Sciatic nerve (tissue), 2 donors: ENCODE results near the gene CYTH3. TPM values are rescaled to one million over a fixed set of nuclear protein-coding genes. Genes with fewer than 3 reads are reported as not detected.
"Not testable (repeated sequence)": the region's sequence is repeated elsewhere in the genome, so short reads cannot be mapped to it uniquely, and the experiment has no call there.

ENCODE experiments used
- ATAC-seq: fragments of 200-7000 bp; cut with Tn5 transposase; one replicate; pipeline ENCODE4 v1.9.1; 2020; ENCODE audit warnings: mild to moderate bottlenecking, moderate library complexity
- DNase-seq: peaks from one replicate; pipeline ENCODE4 v3.0.0-alpha.2; 2020; ENCODE audit warnings: low spot score
- intact Hi-C: fragments of 100-400 bp; cut with DNase I; formaldehyde crosslinking; loops from one replicate; pipeline ENCODE4 v1.14.2; 2022
- total RNA-seq: library from RNA; stranded (reverse); fragmentation: NEBNext Ultra II Directional; extraction: Animal tissue kit (Norgen Biotek cat#: 25700); gene quantifications from one replicate; pipeline ENCODE4 v1.2.1, GENCODE V29; 2021
- donor health status: DM: no; HTN: no; CAD: no.
- donor health status: DM: no; HTN: no; CAD: no.

The CYTH3 gene
- total RNA-seq, 1 donor from 2014 or later, result 56.9 TPM

DNA sequence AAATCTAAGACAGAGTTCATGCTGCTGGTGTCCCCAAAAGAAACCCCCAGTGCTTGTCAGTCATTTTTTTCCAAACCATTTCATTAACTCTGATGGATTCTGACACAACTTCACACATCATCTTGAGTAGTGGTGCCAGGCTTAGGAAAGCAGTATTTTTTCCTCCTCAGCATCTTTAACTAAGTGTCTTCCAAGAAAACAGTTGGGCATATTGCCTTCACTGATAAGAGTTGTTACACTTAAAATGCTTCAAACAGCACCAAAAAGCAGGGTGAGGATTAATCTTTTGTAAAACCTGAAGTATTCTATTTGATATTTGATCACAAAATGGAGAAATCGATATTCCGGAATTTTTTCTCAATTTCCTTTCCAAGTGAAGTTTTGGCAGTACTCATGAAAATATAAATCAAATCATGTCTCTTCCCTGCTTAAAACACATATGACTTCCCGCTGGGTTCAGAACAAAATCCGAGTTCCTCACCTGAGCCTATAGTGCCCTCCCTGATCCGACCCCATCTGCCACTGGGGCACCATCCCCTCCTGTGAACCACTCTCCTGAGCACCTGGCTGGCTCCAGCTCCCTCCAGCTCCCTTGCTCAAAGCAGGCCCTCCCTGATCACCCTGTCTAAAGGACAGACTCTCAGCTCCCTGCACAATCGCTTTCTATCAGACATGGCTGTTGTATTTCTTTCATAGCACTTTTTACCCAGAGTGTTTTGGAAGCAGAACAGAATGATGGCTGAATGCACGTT, 61.6 kb downstream of the CYTH3 start:
- intact Hi-C loops, result no loop called here
- DNase-seq, result no peak
- no peak for ATAC-seq

DNA sequence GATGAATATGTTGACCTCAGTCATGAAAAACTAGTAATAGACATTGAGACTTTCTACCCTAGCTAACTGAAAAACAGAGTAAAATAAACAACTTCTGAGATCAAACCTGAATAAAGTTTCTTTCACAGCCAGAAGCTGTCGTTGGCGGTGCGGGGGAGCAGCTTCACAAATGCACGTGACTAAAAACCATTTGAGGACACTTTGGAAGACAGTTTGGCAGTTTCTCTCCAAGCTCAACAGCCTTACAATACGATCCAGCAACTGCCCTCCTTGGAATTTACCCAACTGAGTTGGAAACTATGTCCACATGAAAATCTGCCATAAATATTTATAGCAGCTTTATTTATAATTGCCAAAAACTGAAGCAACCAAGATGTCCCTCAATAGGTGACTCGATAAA, 63.1 kb downstream of the CYTH3 start:
- DNase-seq (no peak), ATAC-seq (no peak)
- intact Hi-C loops, result no loop called here

DNA sequence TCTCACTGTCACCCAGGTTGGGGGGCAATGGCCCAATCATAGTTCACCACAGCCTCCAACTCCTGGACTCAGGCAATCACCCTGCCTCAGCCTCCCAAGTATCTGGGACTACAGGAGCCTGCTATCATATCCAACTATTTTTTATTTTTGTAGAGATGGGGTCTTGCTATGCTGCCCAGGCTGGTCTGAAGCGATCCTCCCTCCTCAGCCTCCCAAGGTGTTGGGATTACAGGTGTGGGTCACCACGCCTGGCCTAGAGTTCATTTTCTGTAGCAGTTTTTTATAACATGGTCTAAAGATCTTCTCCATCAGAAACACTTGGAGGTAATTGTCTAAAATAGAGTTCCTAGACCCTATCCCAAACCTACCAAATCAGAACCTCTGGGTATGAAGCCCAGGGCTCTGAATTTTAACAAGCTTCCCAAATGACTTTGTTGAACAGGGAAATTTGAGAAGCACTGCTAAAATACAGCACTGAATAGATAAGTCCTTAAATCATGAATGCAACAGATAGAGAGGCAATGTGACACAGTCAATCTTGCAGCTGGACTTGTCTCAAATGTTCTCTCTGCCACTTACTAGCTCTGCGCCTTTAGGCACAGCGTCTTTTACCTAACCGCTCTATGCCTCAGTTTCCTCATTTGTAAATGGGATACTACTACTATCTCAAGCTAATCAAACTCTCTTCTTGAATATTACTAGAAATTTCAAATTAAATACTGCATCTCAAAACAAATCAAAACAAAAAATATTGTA, 63.7 kb downstream of the CYTH3 start:
- no peak for DNase-seq
- no peak for ATAC-seq
- intact Hi-C loops, result no loop called here

DNA sequence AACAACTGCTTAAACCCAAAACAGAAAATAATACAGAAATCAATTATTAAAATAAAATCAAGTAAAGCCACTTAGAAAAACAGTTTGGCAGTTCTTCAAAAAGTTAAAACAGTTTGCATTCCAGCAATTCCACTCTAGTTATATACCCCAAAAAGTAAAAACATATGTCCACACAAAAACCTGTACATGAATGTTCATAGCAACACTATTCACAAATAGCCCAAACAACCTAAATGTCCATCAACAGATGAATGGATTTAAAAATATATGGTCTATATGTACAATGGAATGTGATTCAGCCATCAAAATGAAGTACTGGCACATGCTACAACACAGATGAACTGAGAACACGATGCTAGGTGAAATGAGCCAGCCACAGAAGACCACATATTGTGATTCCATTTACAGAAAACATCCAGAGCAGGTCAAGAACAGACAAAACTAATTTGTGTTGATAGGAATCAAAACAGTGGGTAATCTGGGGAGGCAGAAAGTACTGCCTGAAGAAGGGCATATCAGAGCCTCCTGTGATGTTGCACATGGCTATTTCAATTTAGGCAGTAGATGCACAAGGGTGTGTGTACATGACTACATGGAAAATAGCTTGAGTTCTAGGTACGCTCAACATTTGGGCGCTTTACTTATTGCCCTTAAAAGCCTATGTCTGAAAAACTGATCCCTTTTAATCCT, 66.3 kb downstream of the CYTH3 start:
- ATAC-seq, result no peak

DNA sequence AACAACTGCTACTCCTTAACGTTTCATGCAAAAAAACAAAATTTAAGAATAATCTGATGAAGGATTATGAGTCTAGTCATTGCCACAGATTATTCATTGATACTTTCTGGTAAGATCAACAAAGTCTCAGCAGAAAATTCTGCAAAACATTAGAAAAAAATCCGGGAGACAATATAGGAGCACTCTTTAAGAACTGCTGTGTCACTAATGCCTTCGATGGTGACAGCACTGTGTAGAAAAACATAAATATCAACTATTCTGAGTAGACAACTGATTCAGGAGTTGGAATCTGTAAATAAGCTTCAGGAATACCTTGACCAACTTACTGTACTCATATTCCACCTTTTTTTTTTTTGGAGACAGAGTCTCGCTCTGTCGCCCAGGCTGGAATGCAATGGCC, 69.0 kb downstream of the CYTH3 start:
- intact Hi-C loops, result no loop called here
- ATAC-seq, result no peak
- DNase-seq, result no peak

More for the DNA sequence above, 66.3 kb downstream of the CYTH3 start:
- no peak for DNase-seq
- intact Hi-C loops, result no loop called here

DNA sequence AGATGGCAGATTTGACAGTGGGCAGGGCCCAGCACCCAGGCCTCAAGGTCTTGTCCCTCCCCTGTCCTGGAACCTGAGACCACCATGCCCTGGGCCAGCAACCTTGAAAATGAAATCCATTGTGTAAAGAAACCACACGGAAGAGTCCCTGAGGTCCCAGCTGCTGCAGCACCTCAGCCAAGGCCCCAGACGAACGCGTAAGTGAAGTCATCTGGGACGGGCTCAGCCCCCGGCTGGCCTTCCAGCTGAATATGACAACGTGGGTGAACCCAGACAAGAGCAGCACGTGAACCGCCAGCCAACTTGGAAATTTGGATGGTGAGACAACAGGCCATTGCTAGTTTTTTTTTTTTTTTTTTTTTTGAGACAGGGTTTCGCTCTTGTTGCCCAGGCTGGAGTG, 70.3 kb downstream of the CYTH3 start:
- intact Hi-C loops, result no loop called here
- DNase-seq (no peak), ATAC-seq (no peak)

DNA sequence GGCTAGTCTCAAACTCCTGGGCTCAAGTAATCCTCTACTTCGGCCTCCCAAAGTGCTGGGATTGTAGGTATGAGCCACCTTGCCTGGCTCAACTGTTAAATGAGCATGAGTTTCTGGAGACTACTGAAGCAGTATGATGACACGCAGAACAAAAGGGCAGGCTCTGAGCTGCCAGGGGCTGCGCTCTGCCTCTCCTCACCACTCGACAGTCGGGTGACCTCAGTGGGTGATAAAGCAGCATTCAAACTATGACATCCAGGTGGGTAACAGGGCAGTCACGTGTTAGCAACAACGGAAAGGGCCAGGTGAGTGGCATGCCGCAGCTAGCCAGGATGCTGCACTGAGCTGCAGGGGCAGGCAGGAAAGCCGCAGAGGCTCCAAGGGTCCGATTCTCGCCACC, 71.5 kb downstream of the CYTH3 start:
- intact Hi-C loops, result no loop called here
- DNase-seq (no peak), ATAC-seq (no peak)

DNA sequence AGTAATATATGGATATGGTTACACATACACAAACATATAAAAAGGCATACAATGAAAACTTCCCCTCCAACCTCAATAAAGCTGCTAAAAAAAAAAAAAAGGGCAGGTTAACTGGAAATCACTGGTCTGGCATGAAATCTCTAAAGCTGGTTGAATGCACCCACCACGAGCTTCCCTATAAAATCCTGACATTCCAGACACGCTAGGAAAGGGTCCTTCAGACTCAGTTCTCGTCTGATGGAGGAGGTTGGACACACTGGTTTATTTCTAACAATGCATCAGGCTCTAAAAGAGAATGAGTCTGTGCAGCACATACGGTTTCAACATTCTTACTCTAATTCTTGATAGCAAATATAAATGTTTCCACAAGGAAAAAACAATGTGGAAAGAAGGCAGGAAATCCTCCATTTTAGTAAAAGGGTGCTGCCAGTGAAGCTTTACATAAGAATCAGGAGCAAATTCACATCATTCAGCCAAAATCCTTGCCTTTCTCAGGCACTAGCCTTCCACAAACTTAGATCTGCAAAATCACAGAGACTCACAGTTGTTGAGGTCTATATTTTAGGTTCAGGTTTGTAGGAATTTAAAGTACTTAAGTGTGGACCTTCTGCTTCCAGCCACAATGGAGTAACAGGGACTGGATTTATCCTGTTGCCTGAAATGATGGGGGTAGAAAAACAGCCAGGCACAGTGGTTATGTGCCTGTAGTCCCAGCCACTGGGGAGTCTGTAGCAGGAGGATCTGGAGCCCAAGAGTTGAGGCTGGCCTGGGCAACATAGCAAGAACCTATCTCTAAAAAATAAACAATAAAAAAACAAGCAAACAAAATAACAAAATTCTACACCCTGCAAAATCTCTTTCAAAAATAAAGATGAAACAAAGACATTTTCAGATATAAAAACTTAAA, 73.5 kb downstream of the CYTH3 start:
- no peak for DNase-seq
- no peak for ATAC-seq
- intact Hi-C loops, result no loop called here

DNA sequence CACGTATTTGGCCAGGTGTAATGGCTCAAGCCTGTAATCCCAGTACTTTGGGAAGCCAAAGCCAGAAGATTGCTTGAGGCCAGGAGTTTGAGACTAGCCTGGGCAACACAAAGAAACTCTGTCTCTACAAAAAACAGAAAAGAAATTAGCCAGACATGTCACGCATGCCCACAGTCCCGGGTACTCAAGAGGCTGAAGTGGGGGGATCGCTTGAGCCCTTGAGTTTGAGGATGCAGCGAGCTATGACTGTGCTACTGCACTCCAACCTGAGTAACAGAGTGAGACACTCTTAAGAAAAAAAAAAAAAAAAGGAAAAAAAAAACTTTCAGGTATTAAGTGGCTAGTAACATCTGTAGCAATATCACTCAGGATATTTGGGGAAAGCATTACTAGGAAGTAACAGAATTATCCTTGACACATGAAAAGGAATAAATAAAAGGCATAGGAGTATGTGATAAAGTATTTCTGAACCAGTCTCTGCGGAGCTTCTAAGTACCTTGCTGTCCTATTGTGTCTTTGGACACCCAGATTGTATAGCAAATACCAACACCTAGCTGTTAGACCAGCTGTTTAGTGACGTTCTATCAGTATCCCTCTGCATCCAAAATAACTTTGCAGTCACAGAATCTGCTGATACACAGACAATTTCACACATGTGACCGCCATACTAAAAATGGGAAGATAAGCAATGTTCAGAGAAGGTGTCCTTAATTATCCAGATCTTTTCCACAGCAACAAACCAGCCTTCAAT, 74.4 kb downstream of the CYTH3 start:
- intact Hi-C loops, result no loop called here

DNA sequence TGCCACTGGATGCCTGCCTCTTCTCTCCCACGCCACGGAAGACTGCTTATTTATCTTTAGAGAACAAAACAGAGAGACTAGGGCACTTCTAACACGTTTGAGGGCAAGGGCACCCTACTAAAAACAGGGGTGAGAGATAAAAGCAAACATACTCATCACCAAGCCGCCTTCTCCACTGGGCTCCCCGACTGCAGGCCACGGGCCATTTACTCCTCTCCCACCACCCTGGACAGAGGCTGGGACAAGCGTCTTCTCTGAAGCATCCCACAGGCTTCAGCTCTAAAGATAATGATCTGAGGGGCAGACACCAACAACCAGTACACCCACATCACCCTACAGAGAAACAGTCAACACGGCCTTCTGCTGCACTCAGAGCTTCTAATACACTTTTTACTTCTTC, 78.7 kb downstream of the CYTH3 start:
- ATAC-seq, result no peak
- no peak for DNase-seq
- intact Hi-C loops, result no loop called here

More for the DNA sequence above, 74.4 kb downstream of the CYTH3 start:
- ATAC-seq (no peak), DNase-seq (no peak)

DNA sequence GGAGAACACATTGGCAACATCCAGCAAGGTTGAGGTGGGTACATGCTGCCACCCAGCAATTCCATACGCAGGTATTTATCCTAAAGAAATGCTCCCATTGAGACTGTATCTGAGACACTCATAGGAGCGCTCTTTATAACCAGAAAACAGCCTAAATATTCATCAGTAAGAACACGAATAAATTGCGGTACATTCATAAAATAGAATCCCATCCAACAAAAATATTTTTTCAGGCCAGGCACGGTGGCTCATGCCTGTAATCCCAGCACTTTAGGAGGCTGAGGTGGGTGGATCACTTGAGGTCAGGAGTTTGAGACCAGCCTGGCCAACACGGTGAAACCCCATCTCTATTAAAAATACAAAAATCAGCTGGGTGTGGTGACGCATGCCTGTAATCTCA, 81.9 kb downstream of the CYTH3 start:
- DNase-seq, intact Hi-C loops, ATAC-seq: not testable (repeated sequence)

DNA sequence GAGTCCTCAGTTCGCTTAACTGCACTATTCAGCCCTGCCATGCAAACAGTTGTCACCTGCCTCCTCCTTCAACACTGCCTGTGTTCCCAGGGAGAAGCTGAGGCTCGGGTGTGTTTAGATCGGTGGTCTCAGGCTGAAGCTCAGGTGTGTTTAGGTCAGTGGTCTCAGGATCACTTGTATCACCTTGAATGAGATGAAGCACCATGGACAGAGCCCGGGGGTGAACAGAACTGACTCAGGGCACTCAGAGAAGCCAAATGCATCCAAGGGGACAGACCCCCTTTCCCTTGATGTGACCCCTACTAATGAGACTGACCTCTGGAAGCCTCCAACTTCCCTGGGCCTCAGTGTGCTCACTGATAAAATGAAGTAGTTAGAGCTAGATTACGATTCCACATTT, 84.0 kb downstream of the CYTH3 start:
- DNase-seq, result no peak
- intact Hi-C loops, result no loop called here
- no peak for ATAC-seq

DNA sequence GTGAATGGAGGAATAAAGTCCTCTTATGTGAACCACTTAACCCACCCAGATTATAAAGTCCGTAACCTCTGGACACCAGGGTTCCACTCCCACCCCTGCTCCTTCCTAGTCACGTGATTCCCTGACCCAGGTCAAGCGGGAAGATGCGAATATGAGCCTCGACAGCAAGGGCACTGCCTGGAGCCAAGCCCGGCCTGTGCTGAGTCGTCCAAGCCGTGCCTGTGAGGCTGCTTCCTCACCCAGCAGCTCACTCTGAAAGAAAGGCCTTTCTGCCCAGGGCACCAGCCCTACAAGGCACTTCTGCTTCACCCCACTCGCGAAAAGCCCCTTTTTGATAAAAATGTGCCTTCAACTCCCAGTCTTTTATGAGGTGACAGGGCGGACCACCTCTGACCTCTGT, 85.8 kb downstream of the CYTH3 start:
- intact Hi-C loops, result no loop called here
- DNase-seq (no peak), ATAC-seq (peak; percentile 34)

DNA sequence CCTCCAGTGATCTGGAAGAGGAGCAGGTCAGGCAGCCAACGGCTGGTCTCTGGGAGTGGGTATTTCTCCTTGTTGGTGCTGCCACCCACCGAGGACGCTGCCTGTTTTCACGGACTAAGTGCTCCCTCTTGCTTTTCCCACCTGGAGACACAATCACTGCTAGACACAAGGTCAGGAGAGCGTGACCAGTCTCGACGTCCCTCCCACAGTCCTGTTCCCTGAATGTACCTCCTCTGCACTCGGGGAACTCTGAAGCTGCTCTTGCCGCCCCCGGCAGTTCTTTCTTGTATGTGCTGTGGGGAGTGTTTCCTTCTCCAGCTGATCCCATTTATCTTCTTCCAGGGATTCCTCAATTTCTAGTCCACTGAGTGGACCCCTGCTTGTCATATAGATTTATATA, 89.4 kb downstream of the CYTH3 start:
- intact Hi-C loops, result no loop called here
- DNase-seq, result no peak
- ATAC-seq, result no peak

DNA sequence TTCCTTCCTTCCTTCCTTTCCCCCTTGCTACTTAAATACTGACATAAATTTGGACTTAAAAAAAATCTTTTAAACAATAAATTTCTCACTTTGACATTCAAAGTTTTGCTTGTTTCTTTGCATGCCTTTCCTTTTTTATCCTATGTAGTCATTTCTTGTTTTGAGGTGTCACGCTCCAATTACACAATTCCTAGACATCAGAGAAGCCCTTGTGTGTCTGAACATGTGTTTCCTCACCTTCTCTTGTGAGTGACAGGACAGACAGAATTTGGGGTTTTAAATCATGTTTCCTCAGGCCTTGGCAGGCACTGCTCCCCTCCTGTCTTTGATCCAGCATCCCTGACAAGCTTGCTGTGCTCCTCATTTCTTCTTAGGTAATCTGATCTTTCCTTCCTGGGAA, 91.3 kb downstream of the CYTH3 start:
- intact Hi-C loops, result no loop called here
- ATAC-seq (no peak), DNase-seq (no peak)

DNA sequence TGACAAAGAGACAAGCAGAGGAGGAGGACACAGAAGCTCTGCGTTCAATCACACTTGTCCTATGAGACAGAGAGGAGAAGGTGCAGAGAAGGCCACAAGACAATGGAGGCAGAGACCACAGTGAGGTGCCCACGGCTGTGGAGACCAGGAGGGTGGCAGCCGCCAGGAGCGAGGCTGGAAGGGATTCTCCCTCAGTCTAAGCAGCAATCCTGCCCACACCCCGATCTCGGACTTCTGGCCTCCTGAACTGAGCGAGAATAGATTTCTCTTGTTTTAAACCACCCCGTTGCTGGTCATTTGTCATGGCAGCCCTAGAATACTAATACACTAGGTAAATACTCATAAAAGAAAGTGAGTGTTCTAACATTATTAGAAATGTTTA, 92.1 kb downstream of the CYTH3 start:
- intact Hi-C loops, result no loop called here
- ATAC-seq, result no peak

DNA sequence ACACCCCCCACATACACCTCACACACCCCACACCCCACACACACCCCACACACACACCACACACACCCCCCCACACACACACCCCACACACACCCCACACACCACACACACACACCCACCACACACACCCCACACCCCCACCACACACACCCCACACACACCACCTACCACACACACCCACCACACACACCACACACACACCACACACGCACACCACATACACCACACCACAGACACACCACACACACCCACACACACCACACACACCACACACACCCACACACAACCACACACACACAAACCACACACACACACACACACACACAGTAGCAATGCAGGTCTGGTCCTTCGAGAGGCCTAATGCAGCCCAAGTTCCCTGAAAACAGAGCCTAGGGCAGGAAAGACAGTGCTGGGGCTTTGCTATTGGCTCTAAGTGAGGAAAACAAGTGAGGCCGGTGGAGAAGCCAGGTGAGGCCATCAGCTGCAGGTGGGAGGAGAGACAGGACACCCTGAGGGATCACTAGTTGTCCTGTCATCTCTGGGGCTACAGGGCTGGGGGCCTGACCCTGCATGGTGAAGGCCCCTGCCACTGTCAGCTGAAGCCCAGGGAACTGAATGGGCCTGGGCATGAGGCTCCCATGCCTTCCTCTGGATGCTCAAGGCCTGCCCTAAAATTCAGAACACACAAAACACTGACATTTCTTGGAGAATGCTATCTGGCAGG, 92.6 kb downstream of the CYTH3 start:
- intact Hi-C loops, result no loop called here
- ATAC-seq (no peak), DNase-seq (no peak)

More for the DNA sequence above, 92.1 kb downstream of the CYTH3 start:
- DNase-seq, result no peak
